Glomerular visceral epithelial cell (primary cell): ENCODE results near the gene ANKRD13A.
A peak's percentile ranks its signal among the peaks of the same experiment; 100 is the strongest.
"Not testable (repeated sequence)": the region's sequence is repeated elsewhere in the genome, so short reads cannot be mapped to it uniquely, and the experiment has no call there.

Experiments used
- DNase-seq: peaks from one replicate; pipeline ENCODE4 v3.0.0-alpha.2; 2016; ENCODE audit errors: extremely low spot score

ANKRD13A gene

DNA sequence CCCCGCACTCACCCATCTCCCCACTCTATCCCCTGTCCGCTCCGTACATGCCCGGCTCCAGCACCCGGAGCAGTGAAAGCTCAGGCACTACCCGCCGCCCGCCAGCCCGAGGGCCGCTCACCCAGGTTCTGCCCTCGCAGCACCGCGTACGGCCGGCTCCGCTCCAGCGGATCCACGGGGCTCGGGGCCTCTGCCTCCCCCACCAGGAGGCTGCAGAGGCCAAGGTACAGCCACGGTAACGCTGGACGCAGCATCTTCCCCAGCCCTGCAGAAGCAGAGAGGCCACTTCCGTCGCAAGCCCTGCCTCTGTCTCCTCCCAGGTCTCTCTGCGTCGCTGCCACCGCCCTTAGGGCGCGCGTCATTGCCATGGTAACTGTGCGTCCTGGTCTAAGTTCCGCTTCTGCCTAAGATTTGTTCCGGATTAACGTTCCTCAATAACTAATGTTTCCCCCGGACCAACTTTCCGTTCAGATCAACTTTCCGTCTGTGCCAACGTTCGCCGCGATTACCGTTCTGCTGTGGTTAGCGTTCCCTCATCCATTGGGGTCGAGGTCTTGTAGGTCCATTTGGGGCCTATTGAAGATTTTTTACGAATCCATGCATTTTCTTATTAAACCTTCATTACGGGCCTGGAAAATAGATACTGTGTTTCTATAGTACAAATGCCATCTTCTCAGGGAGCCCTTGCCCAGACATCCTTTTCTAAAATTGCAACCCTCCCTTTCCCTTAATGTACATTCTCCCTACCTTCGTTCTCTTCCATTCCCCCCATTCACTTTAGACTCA, 49.2 kb downstream of the ANKRD13A start, which contains the start of gene C12orf76:
Gene C12orf76, minus strand, starts transcription at position 281 of the 786 bp plus-strand sequence. Its CDS starts 27 bp downstream, at position 254.
- DNase-seq: peak; percentile 94

DNA sequence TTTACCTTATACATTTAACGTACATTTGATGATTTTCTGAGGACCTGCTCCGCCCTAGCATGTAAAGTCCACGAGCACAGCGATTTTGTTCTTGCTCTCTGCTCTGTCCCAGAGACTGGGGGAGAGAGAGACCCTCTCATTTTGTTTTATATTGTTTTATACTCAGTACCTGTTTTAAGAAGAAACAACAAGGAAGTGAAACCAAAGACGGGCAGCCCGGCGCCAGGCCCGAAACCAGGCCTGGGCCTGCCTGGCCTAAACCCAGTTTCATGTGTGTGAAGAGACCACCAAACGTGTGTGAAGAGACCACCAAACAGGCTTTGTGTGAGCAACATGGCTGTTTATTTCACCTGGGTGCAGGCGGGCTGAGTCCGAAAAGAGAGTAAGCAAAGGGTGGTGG, 49.8 kb downstream of the ANKRD13A start:
- not testable (repeated sequence) for DNase-seq

DNA sequence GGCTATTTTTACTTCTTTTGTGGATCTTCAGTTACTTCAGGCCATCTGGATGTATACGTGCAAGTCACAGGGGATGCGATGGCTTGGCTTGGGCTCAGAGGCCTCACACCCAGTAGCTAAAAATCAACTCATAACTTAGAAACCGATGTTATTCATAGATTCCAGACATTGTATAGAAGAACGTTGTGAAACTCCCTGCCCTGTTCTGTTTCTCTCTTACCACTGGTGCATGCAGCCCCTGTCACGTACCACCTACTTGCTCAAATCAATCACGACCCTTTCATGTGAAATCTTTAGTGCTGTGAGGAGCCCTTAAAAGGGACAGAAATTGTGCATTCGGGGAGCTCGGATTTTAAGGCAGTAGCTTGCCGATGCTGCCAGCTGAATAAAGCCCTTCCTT, 50.4 kb downstream of the ANKRD13A start:
- DNase-seq: not testable (repeated sequence)

GRCh38 chr12:110050927-110051326, 51.7 kb downstream of the ANKRD13A start:
- DNase-seq: no peak

DNA sequence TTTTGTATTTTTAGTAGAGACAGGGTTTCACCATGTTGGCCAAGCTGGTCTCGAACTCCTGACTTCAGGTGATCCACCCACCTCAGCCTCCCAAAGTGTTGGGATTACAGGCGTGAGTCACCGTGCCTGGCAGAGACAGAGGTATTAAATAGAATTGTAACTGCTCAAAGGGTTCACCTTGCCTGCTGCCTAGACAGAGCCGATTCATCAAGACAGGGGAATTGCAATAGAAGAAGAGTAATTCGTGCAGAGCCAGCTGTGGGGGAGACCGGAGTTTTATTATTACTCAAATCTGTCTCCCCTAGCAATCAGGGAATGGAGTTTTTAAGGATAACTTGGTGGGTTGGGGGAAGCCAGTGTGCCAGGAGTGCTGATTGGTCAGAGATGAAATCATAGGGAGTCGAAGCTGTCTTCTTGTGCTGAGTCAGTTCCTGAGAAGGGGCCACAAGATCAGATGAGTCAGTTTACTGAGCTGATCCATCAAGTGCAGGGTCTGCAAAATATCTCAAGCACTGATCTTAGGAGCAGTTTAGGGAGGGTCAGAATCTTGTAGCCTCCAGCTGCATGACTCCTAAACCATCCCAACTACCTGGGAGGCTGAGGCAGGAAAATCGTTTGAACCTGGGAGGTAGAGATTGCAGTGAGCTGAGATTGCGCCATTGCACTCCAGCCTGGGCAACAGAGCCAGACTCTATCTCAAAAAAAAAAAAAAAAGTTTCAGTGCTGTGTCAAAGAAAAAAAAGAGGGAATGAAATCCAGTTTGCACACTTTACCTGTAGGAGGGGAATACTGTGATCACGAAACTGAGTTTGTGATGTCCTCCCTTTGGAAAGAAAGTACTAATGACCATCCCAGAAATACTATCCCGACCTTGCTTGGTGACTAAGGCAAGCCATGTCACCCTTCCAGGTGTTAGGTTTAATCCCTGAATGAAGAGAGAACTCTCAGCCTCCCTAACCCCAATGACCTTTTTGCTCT, 56.4 kb downstream of the ANKRD13A start:
- DNase-seq: peak; percentile 85

DNA sequence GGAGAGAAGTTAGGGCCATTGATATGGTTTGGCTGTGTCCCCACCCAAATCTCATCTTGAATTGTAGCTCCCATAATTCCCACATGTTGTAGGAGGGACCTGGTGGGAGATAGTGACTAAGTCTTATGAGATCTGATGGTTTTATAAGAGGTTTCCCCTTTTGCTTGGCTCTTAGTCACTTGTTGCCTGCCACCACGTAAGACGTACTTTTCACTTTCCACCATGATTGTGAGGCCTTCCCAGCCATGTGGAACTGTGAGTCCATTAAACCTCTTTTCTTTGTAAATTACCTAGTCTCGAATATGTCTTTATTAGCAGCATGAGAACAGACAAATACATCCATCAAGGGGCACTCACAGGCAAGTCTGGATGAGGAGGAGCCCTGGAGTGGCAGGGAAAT, 57.4 kb downstream of the ANKRD13A start:
- DNase-seq: not testable (repeated sequence)

GRCh38 chr12:110058875-110059615, 59.8 kb downstream of the ANKRD13A start:
- DNase-seq: no peak

GRCh38 chr12:110059651-110060000, 60.4 kb downstream of the ANKRD13A start:
- DNase-seq: no peak

DNA sequence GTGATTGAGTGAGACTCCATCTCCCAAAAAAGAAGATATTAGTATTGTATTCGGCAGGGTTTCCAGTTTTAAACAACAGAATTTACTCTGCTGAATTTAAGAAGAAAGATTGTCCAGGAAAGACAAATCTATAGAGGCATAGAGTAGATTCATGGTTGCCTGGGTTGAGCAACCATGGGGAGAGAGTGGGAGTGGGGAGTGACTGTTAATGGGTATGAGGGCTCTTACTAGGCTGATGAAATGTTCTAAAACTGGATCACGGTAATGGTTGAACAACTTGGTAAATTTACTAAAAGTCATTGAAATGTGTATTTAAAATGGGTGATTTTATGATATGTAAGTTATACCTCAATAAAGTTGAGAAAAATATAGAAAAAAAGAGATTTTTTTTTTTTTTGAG, 63.0 kb downstream of the ANKRD13A start:
- DNase-seq: no peak

DNA sequence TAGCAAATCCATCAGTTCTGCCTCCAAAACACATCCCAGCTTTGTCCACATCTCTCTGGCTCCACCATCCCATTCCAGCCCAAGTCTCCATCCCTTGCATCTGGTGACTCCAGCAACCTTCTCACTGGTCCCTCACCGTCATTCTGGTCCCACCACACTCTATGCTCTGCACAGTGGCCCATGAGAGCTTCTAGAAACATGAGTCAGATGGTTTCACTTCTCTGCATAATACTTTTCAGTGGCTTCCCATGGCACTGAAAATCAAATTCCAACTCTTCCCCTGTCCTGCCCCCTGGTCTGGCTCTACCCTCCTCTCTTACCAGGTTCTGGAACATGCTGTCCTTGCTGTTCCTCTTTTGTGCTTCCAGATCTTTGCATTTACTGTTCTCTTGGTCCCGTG, 66.3 kb downstream of the ANKRD13A start:
- DNase-seq: no peak

- no peak for DNase-seq
These were observed 68.3 kb downstream of the ANKRD13A start for GRCh38 chr12:110067531-110067930.

DNA sequence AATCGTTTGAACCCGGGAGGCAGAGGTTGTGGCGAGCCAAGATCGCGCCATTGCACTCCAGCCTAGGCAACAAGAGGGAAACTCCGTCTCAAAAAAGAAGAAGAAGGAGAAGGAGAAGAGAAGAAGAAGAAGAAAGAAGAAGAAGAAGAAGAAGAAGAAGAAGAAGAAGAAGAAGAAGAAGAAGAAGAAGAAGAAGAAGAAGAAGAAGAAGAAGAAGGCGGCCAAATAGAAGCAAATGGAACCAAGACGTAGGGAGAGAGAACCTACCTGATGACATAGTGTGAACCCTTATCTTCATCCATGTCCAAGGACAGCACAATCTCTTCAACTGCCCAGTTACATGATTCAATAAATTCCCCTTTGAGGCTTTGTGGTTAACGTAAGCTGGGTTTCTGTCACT, 68.9 kb downstream of the ANKRD13A start:
- not testable (repeated sequence) for DNase-seq

DNA sequence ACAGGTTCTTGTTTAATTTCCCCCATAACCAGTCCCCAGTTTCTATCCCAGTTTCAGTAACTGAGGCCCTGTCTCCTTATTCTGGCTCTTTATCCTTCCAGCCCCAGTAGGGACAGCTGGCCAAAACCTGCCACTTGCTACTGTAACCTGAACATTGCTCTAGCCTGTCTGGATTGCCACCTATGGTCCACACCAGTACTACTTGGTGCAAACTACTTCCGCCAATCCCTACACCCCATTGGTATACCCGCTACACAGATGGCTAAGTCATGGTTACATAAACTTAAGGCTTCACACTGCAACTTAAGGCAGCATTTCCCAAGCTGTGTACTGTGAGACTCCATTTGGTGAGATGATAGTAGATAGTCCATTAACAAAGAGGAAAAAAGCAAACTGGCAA, 69.4 kb downstream of the ANKRD13A start:
- DNase-seq: no peak

GRCh38 chr12:110071504-110071903, 72.3 kb downstream of the ANKRD13A start:
- DNase-seq: no peak

DNA sequence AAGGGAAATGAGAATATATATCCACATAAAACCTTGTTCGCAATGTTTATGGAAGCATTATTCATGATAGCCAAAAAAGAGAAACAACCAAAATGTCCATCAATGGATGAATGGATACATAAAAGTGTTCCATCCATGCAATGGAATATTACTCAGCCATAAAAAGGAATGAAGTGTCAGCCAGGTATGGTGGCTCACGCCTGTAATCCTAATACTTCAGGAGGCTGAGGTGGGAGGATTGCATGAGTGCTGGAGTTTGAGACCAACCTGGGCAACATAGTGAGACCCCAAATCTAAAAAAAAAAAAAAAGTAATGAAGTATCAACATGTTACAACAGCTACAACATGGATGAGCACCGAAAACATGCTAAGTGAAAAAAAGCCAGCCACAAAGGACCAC, 72.7 kb downstream of the ANKRD13A start:
- no peak for DNase-seq

DNA sequence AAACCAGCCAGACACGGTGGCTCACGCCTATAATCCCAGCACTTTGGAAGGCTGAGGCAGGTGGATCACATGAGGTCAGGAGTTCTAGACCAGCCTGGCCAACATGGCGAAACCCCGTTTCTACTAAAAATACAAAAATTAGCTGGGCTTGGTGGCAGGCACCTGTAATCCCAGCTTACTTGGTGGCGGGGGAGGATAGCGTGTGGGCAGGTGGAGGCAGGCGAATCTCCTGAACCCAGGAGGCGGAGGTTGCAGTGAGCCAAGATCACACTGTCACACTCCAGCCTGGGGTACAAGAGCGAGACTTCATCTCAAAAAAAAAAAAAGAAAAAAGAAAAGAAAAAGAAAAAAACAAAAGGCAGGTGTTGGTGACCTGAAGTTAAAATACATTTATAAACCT, 73.4 kb downstream of the ANKRD13A start:
- not testable (repeated sequence) for DNase-seq

DNA sequence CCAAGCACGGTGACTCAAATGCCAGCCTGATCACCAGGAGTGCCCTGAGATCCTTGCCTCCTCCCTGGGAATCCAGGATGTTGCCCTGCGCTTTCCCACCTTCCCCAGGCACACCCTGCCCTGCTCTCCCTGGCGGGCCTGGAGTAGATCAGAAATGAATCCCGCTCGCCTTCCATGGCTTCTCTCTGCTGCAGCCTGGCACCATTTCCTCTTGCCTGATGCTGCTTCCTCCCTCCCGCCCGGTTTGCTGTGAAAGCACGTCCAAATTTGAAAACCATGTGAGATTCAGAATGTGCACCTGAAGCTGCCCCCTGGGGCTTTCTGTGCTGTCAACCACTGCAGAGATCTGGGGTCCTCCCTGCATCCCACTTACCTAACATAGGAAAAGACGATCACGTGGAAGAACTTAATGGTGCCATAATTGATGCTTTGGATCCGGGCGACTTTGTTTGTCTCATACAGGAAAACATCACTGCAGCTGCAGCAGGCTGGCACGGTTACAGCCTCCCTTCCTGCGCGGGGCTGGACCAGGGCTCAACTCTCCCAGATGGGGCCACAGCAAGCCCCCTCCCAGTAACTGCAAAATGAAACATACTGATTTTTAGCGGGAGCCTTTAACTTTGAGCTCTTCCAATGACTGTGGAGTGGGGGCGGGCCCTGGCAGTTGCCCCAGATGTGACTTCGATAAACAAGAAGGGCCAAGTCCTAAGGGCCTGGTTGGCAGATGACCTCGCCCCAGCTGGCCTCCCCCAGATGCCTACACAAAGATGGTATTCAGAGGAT, 74.0 kb downstream of the ANKRD13A start:
- no peak for DNase-seq

DNA sequence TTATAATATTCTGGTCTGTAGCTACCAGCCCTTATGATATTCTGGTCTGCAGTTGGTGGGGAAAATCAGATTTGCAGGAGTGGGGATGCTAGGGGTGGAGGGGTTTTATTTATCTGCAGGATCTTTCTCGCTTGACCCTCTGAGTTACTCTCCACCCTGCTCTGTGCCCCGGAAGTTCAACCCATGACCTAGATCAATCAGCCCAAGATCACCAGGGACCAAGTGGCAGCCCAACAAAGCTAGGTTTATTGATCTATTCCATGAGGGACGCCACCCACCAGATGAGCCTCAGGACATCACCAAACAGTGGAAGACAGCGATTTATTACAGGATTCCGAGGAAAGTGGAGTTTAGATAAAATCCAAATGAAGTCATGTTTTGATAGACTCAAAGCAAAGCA, 74.9 kb downstream of the ANKRD13A start:
- DNase-seq: no peak

- DNase-seq: no peak
These were observed 76.7 kb downstream of the ANKRD13A start for GRCh38 chr12:110075880-110076279.

- no peak for DNase-seq
These were observed 78.6 kb downstream of the ANKRD13A start for GRCh38 chr12:110077800-110078199.
